ENCODE measurements around the gene CELF4. TPM values are rescaled to one million over a fixed set of nuclear protein-coding genes. Genes with fewer than 3 reads are reported as not detected.

The CELF4 gene
- total RNA-seq, 1 donor from 2014 or later, result 0.22 TPM

- TF ChIP-seq CTCF (IDR thresholded peaks at IDR 0.05), result no peak
- Mint-ChIP-seq H3K27ac (ENCODE audit: unreplicated experiment) (no peak overlapping the region), H3K27me3 (ENCODE audit: low read depth) (peaks cover 49% of the 10 kb centered on the region), H3K4me3 (ENCODE audit: unreplicated experiment) (no peak overlapping the region), H3K4me1 (ENCODE audit: low read depth) (no peaks in the 10 kb centered on the region), H3K9me3 (ENCODE audit: low read depth) (no peaks in the 10 kb centered on the region), H3K36me3 (ENCODE audit: low read depth) (no peaks in the 10 kb centered on the region)
- DNase-seq (ENCODE audit: low spot score), result no peak
Measured at GRCh38 chr18:37473195-37473840, 92.3 kb downstream of the CELF4 start.

- H3K27ac Mint-ChIP-seq (ENCODE audit: unreplicated experiment), result no peak overlapping the region
- no peak overlapping the region for H3K4me3 Mint-ChIP-seq (ENCODE audit: unreplicated experiment)
- TF ChIP-seq CTCF (IDR thresholded peaks at IDR 0.05), result no peak
- no peaks in the 10 kb centered on the region for H3K36me3 Mint-ChIP-seq (ENCODE audit: low read depth)
- DNase-seq (ENCODE audit: low spot score), result no peak
- H3K27me3 Mint-ChIP-seq (ENCODE audit: low read depth), result peaks cover 40% of the 10 kb centered on the region
- H3K4me1 Mint-ChIP-seq (ENCODE audit: low read depth), result no peaks in the 10 kb centered on the region
- no peaks in the 10 kb centered on the region for H3K9me3 Mint-ChIP-seq (ENCODE audit: low read depth)
Measured at GRCh38 chr18:37471637-37472036, 94.0 kb downstream of the CELF4 start.

- Mint-ChIP-seq H3K27ac (ENCODE audit: unreplicated experiment) (no peak overlapping the region), H3K9me3 (ENCODE audit: low read depth) (no peaks in the 10 kb centered on the region), H3K27me3 (ENCODE audit: low read depth) (peaks cover 43% of the 10 kb centered on the region), H3K4me1 (ENCODE audit: low read depth) (no peaks in the 10 kb centered on the region), H3K4me3 (ENCODE audit: unreplicated experiment) (no peak overlapping the region), H3K36me3 (ENCODE audit: low read depth) (no peaks in the 10 kb centered on the region)
- no peak for DNase-seq (ENCODE audit: low spot score)
- TF ChIP-seq CTCF (IDR thresholded peaks at IDR 0.05), result no peak
Measured at GRCh38 chr18:37470986-37471385, 94.6 kb downstream of the CELF4 start.

- no peaks in the 10 kb centered on the region for H3K36me3 Mint-ChIP-seq (ENCODE audit: low read depth)
- H3K9me3 Mint-ChIP-seq (ENCODE audit: low read depth), result no peaks in the 10 kb centered on the region
- H3K4me1 Mint-ChIP-seq (ENCODE audit: low read depth), result no peaks in the 10 kb centered on the region
- peaks cover 48% of the 10 kb centered on the region for H3K27me3 Mint-ChIP-seq (ENCODE audit: low read depth)
- no peak overlapping the region for H3K4me3 Mint-ChIP-seq (ENCODE audit: unreplicated experiment)
- no peak for TF ChIP-seq CTCF (IDR thresholded peaks at IDR 0.05)
- DNase-seq (ENCODE audit: low spot score), result no peak
- H3K27ac Mint-ChIP-seq (ENCODE audit: unreplicated experiment), result no peak overlapping the region
Measured at GRCh38 chr18:37467002-37467662, 98.5 kb downstream of the CELF4 start.

- Mint-ChIP-seq H3K9me3 (ENCODE audit: low read depth) (no peaks in the 10 kb centered on the region), H3K4me1 (ENCODE audit: low read depth) (no peaks in the 10 kb centered on the region), H3K27me3 (ENCODE audit: low read depth) (peaks cover 43% of the 10 kb centered on the region), H3K27ac (ENCODE audit: unreplicated experiment) (no peak overlapping the region), H3K4me3 (ENCODE audit: unreplicated experiment) (no peak overlapping the region), H3K36me3 (ENCODE audit: low read depth) (no peaks in the 10 kb centered on the region)
- TF ChIP-seq CTCF (IDR thresholded peaks at IDR 0.05), result no peak
- no peak for DNase-seq (ENCODE audit: low spot score)
Measured at GRCh38 chr18:37465958-37466357, 99.6 kb downstream of the CELF4 start.

Data from chondrocyte (in vitro differentiated cells).